Lower leg skin (tissue), 3 donors: ENCODE measurements around the gene NSD1.

ENCODE experiments used
- CTCF ChIP-seq, 3 donors: fragments of 450-650 bp; IDR thresholded peaks; one replicate each; pipeline ENCODE4 v1.5.1; 2016; ENCODE audit warnings: antibody characterized with exemption in 3 of 3, mild to moderate bottlenecking in 3 of 3, moderate library complexity in 2 of 3
- POLR2A ChIP-seq, 2 donors: fragments of 450-650 bp; IDR thresholded peaks; one replicate each; pipeline ENCODE4 v1.6.1; 2016 to 2017; ENCODE audit warnings: antibody characterized with exemption in 2 of 2, mild to moderate bottlenecking in 1 of 2, moderate library complexity in 1 of 2

GRCh38 chr5:177154003-177154643 lies 20.6 kb downstream of the NSD1 start:
- TF ChIP-seq POLR2A (IDR thresholded peaks at IDR 0.05) (no peak), CTCF (IDR thresholded peaks at IDR 0.05) (no peak)
